ENCODE measurements around the gene NEK7. TPM values are rescaled to one million over a fixed set of nuclear protein-coding genes. Genes with fewer than 3 reads are reported as not detected.

Gene NEK7
- polyA plus RNA-seq, 1 donor = 49.7 TPM

DNA sequence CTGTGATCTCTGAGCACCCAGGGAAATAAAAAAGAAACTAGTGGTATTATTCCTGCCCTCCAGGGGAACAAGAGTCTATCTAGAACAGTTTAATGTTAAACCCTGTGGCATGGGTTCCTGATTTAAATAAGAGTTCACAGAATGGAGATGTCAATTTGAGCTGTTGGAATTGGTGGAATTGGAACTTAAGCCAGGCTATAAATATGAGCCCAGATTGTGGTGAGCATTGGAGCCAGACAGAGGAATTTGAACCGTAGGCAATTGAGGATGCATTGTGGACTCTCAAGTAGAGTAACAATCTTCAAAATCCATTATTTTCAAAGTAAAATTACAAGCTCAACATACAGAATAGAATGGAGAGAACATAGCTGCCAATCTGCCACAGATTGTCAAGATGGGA lies 98.2 kb downstream of the NEK7 start:
- DNase-seq = no peak

DNA sequence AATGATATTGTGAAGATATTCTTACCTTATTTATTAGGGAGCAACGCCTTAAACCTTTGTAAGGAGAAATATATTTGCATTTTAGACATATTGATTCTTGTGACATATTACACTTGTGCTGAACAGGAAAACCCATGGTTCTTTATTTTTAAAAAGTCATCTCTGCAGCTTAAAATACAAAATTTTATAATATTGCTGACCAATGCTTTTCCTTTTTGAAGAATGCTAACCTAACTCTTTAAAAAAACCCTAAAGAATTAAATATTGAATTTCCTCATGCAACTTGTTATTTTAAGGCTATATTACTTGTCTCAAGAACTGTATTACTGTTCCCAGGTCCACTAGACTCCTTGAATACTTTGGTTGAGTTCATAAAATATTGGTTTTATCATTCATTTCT lies 99.0 kb downstream of the NEK7 start:
- no peak for DNase-seq

DNA sequence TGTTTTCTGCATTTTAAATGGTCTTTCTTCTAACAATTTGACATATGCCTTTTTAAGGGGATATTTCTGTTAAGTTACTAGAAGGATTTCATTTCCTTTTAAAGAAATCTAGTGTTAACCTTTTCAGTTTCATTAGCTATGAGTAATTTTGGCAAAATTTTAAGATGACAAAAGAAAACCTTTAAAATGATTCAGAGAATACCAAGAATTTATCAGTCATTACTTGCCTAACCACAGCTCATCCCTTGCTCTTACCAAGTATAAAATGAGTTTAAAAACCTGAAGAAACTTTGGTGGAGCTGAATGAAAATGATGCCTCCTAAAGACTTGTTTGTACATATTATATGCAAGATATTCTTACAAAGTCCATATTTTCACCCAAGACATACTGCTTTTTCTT lies 101.7 kb downstream of the NEK7 start:
- no peak for DNase-seq

DNA sequence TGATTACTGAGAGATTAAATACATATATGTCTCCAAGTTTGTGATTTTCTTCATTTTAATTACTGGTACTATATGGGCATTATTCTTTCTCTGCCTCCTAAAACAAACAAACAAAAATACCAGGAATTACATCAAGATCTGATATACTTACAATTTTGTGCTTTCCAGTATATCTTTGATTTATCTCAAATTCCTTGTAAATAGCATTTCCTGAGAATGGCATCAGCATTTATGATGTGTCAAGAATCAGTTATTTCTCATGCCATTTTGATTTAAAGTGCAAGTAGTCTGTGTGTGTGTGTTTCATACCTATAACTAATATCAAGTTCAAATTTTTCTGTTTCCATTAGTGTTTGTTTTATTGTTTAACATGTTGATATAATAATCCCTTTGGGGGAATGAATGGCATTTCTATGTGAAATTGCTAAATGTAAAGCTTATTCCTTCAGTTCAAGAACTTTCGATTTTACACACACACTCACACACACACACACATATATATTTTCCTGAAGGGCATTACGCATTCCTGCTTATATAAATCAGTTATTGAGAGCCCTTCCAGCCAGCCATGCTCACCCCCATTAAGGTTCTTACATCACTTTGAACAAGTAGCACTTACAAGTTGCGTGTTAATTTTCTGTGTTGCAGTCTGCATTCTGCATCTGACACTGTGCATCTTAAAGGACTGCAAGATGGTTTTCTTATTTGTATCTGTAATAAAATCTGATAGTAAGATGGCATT lies 102.7 kb downstream of the NEK7 start:
- no peak for DNase-seq

DNA sequence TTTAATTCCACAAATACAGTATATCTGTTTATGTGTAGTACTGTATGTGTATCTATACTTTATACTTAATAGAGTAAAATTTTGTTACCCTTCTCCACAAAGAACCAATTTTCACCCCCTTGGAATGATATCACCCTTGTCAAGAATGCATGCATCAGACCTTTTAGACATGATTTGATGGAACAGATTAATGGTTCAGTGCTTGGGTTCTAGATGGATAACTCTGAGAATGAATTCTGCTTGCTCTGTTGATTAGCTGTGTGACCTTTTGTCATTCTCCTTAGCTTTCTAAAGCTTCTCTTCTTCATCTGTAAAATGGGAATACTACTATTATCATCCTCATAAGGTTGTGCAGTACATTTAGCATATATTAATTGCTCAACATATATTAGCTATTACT lies 105.1 kb downstream of the NEK7 start:
- no peak for DNase-seq

DNA sequence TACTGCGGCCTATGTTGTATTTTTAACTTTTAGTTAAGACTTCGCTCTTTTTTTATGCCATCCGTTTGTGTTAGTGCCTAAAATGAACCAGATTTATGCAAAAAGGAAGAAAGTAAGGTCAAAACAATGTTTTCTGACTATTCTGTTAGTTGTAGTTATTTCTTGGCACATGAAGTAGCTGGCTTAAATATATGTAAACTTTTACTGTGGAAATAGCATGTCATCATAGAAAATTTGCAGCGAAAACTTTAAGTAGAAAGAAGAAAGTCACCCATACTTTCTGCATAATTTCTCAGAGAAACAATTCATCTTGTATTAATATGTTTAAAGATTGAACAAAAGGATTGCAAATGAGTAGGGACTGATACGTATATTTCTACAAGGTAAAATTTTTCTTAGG lies 106.4 kb downstream of the NEK7 start:
- DNase-seq = no peak

DNA sequence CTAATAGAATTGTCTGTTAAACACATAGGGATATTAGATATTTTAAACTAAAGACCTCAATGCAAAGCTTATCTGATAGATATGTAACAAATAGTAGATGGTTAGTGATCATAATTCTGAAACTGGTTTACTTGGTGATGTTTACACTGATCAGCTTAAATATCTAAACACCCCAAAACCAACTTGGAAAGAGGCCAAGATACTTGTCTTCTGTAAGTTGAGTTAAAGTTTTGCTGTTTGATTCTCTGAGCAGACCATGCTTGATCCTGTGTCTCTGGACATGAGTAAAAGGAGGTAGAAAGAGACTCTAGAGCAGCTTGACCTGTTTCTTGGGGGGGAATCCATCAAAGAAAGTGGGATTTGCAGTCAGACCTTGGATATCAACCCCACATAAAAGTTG lies 107.5 kb downstream of the NEK7 start:
- DNase-seq = no peak

DNA sequence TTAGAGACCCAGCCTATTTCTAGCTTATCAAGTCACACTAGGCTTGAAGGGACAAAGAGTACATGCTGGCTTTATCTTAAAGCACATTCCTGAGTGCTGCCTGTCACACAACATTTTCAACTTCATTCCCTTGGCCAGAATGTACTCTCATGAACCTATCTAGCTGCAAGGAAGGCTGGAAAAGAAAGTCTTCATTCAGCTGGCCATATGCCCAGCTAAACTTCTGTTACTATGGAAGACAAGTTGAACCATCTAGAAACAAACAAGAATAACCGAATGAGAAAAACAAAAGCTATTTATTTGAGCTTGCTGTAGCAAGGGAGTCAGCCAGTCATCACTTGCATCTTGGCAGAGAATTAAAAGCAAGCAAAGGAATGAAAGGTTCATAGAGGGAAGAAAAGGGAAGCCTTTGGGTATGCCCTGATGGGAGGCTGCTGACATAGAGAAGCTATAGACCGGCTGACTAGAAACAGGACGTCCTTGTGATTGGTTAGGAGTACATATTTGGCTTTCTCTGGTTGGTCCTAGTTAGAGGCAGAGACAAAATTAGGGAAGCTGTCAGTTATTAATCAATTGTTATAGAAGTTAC lies 108.4 kb downstream of the NEK7 start:
- no peak for DNase-seq

DNA sequence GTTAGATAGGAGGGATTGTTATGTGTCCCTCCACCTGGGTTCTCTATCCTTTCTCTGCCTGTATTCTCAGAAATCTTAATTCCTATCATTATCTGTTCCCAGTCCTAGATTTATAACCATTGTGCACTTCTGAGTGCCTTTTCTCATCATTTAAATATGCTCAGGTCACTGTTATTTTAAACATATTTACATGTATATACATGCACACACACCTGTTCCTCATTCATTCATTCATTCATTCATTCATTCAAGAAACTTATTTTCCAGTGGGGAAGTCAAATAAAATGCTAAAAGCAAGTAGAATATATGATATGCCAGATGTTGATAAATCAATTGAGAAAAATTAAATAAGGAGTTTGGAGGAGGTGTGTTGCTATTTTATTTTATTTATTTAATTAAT lies 110.3 kb downstream of the NEK7 start:
- no peak for DNase-seq

DNA sequence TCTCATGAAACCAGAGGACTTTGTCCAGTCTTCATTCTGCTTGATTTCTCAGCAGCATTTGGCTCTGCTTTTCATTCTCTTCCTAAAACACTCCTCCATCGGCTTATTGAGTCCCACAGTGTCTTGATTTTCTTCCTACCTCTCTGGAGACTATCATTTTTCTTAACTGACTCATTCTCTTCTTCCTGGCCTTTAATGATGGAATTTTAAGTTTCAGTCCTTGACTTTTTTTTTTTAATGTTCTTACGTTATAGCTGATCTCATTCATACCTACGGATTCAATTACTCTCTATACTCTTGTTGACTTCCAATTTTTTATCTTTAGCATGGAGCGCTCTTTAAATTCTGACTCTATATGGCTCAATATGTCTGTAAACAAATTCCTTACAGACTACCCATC lies 111.1 kb downstream of the NEK7 start:
- DNase-seq = no peak

DNA sequence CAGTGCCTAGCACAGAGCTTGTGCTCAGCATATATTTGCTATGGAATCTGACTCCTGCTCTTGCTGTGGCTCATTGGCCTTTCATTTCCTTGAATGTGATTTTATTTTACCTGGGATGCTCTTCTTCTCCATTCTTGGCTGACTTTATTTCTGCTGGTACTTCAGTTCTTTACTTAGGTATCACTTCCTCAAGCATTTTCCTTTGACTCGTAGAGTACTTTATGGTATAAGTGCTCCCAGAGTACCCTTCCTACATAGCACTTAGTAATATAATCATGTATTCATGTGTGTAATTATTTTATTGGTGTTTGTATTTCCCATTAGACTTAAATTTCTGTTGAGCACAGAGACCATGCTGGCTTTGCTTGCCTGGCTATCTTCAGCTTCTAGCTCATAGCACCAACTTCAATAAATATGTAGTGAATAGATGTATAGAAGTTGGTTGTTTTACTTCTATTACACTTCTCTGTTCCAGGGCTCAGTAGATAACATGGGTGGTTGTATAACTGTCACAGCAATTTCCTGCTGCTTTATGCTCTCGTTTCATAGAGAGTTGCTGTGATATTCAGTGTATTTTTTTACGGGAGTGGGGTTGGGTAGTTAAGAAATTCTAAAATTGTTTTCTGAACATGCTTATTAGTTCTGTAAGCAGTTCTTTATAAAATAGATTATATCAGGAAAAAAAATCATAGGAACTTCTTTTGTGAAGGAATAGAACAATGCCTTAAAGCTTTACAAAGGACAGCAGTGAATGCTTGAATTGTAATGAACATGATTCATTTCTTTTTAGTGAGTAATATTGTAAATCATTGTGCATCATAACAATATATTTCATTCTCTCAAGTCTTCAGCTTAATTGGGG lies 112.2 kb downstream of the NEK7 start:
- DNase-seq = no peak

DNA sequence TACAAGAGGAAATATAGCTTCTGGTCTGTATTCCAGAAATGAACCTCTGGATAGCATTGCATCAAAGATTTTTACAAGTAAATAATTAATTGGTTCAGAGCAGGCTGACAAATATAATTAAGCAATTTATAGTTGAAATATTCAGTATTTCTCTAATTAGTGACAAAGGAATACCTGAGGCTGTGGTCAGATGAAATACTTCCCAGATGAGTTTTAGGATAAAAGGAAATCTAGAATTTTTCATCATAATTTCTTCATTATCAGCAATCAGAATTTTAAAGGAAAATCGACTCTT lies 112.8 kb downstream of the NEK7 start:
- DNase-seq = no peak

DNA sequence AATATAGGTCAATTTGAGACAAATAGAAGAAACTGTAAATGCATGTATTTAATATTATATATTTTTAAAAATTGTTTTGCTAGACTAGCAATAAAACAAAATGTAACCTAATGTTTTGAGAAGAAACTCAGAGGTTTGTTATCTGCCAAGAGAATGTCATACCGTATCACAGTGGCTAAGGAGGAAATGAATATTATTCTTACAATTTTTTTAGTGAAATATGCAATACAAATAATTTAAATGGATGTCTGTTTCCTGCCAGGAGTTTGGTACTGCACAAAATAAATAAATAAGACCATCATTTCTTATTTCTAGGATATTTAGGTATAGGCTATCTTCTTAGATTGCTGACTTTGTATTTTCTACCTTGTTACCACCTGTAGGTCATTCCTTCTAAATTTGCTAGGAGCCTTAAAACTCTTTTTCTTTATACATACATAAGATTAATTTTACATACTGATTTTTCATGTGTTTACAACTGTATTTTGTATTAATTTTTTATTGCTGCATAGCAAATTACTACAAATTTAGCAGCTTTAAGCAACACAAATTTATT lies 113.6 kb downstream of the NEK7 start:
- no peak for DNase-seq

DNA sequence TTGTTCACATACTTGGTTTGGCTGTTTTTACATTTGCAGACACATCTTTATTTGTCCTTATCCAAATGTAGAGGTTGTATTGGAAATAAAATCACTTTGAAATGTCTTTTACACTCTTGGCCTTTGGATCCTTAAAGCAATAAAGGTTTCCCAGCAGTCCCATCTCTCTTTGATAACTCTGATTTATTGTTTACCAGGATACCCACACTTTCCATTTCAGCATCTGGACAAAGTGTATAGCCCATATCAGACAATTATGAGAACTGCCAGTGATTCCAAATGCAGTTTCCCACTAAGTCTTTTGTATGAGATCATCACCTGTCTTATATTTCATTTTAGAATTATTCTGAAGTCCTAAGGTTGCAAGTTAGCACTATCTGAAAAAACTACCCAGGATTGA lies 114.7 kb downstream of the NEK7 start:
- no peak for DNase-seq

DNA sequence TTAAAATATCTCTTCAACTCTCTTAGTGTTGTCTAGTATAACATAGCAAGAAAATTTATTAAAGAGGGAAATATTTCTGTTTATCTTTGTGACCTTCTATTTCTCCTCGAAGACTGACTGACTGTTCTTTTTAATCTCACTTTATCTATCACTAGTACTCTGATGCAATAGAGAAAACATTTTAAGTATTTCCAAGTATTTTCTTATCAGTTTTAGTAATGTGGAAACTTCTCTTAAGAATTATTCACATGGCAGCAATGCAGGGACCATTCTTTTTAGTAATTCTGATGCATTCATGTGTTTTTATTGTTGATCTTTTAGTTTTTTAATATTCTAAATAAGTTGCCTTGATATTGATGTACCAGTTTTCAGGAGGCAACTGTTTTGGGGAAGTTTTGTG lies 115.7 kb downstream of the NEK7 start:
- no peak for DNase-seq

DNA sequence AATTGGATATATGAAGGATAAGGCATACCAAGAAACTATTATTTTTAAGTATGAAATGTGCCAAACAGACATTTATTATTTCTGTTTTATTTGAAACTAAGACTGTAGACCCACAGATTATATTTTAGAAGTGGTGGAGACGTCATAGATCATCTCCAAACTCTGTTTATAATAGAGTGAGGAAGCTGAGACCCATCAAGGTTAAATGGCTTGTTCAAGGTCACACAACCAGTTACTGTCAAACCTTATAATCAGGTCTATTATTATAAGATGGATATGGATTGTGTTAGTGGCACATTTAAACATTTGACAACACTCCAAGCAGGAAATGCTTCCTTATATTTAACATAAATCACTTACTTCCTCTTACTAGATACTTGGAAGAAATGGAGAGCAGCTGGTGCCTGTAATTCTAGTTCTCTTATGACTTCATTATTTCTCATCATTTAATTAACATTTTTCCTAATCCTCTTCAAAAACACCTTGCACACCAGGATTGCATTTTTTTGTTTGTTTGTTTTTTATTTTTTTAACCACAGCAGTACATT lies 117.0 kb downstream of the NEK7 start:
- DNase-seq = no peak

DNA sequence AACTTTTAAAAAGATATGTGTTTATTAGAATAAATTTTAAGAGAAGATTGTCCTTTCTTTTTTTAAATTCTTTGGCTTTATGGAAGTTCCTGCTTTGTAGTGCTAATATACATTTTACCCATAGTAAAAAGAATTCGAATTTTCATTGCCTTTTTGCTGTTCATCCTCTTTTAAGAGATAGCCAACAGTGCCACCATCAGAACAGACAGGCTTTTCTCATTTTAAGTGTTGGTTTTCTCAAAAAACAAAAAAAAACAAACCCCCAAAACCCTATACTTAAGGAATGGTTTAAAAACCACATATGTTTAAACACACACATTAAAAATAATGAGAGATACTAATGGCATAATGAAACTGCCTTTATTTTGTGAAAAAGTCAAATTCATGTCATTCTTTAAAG lies 118.8 kb downstream of the NEK7 start:
- DNase-seq = no peak

DNA sequence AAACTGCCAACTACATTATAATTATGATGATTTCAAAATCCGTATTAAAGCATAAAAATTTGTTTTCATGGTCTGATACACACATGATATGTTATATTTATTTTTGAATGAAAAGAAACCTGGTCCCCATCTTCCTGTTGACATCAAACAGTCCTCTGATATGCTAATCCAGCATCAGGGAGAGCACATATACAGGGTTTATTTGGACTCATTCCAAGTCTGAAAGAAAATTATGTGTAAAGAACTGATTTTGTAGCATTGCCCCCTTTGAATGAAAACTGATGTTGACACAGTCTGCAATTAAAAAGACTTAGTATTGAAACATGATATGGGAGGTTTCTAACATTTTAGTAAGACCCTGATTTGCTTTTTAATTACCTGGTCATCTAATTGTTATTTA lies 119.4 kb downstream of the NEK7 start:
- no peak for DNase-seq

DNA sequence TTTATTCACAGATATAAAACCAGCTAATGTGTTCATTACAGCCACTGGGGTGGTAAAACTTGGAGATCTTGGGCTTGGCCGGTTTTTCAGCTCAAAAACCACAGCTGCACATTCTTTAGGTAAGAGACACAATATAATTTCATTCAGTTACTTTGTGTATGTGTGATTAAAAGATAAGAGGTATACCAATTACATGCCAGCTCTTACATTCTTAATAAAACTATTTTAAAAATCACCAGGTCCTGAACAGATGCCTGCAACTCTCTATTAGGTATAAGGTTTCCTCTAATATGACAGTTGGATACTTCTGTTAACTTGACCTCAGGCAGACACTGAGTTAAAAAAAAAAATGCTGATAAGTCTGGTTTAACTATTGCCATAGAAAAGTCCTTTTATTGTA lies 122.1 kb downstream of the NEK7 start:
- DNase-seq = no peak

DNA sequence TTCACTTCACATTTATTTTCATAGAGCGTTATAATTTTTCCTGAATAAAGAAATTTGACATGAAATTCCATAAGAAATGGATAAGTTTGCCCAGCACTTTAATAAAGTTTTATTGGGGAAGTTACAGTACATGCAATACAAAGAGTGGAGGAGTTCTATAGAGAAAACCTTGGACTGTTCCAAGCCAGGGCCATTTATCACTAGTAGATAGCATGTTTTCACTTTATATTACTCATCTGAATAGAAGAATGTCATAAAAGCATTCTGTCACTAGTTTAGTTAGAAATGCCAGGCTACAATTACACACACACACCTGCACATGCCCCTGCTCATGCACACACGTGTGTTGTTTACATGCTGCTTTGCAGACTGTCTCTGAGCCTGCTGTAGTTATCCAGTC lies 123.3 kb downstream of the NEK7 start:
- no peak for DNase-seq

DNA sequence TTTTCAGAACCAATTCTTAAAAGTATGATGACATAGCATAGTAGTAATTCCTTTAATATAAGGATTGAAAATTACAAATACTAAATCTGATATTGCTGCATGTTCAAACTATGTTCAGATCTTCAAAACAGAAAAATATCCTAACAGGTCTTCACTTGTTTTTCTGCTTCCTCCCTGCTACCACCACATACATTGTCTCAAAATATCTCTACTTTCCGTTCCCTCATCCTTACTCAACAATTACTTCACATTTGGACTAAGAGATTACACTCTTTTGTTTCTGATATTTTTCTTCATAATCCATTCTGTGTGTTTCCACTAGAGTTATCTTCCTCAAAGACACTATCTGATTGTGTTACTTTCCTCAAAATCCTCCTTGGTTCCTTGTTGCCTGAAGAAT lies 125.1 kb downstream of the NEK7 start:
- DNase-seq = no peak

DNA sequence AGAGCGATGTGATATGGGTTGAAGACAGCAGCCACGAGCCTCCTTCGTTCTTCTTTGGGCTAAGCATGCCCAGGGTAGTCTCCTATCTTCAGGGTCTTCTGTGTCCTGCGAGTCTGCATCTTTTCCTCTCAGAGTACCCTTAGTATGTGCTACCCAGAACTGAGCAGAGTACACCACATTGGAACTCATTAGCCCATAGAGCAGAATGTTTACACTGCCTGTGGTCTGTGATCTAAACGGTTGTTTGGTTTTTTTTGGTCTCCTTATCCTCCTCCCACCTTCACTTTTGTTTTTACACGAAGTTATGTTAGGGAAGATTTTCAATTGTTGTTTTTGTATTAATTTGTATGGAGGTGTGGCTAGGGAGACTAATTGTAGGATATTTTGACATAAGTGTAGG lies 126.4 kb downstream of the NEK7 start:
- no peak for DNase-seq

DNA sequence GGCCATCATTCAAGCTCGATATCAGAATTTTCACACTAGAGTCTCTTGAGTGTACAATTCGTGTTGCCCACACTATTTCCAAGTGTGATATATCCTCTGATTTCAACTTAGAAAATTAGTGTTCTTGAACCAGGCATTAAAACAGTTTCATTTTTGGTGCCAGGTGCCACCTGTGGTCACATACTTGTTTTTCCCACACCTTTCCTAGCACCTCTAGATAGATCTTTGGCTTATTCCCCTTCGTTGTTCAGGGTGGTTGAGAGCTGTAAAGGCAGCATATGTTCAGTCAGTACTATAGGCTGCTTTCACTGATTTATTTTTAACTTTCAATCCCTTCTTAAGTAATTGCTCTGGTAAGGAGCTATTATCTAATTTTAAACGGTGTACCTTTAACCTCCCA lies 131.1 kb downstream of the NEK7 start:
- no peak for DNase-seq

Data from left kidney (tissue), 2 donors.